Mammary epithelial cell (primary cell): Measurements from ENCODE around the gene GNAZ.

Experiments used
- CTCF ChIP-seq, 2 donors: IDR thresholded peaks in 1 of 2; conservative IDR thresholded peaks in 1 of 2; 2 replicates each; pipeline ENCODE4 v1.5.1; 2011 to 2012; ENCODE audit warnings: inconsistent platforms in 2 of 2, low read length in 2 of 2, mild to moderate bottlenecking in 2 of 2, control low read depth in 1 of 2, low read depth in 1 of 2; ENCODE audit not compliant: insufficient read depth in 1 of 2; ENCODE audit errors: extremely low read depth in 1 of 2
- EZH2 ChIP-seq: IDR thresholded peaks from 2 replicates; pipeline ENCODE4 v1.6.1; 2012; ENCODE audit warnings: low read length, inconsistent platforms, borderline replicate concordance

GRCh38 chr22:23144932-23145877 is 74.9 kb downstream of the GNAZ start, which contains the start of gene RAB36:
- TF ChIP-seq EZH2 (no peak), CTCF (conservative IDR thresholded peaks at IDR 0.05 in 1 of 2, IDR thresholded peaks at IDR 0.05 in 1 of 2; ENCODE audit: extremely low read depth in 1 of 2, insufficient read depth in 1 of 2, low read depth in 1 of 2, low read length in 2 of 2) (no peak)
